Measurements from ENCODE around the gene GPR84.

The GPR84 gene

GRCh38 chr12:54390668-54391551 lies 26.6 kb upstream of the GPR84 start:
- no peak for DNase-seq (ENCODE audit: low spot score)

GRCh38 chr12:54390176-54390667 lies 25.9 kb upstream of the GPR84 start:
- no peak for DNase-seq (ENCODE audit: low spot score)

- no peak for DNase-seq (ENCODE audit: low spot score)
Observed at GRCh38 chr12:54389607-54390175, 25.4 kb upstream of the GPR84 start.

GRCh38 chr12:54389134-54389508 lies 24.8 kb upstream of the GPR84 start:
- no peak for DNase-seq (ENCODE audit: low spot score)

GRCh38 chr12:54388237-54389133 lies 24.2 kb upstream of the GPR84 start:
- DNase-seq (ENCODE audit: low spot score): peak; percentile 58

- DNase-seq (ENCODE audit: low spot score): no peak
Observed at GRCh38 chr12:54387114-54387467, 22.8 kb upstream of the GPR84 start.

GRCh38 chr12:54386403-54387113 lies 22.3 kb upstream of the GPR84 start:
- no peak for DNase-seq (ENCODE audit: low spot score)

- DNase-seq (ENCODE audit: low spot score): no peak
Observed at GRCh38 chr12:54385251-54385914, 21.1 kb upstream of the GPR84 start.

GRCh38 chr12:54384591-54385041 lies 20.3 kb upstream of the GPR84 start, which contains the start of gene ZNF385A:
Gene ZNF385A, minus strand, starts transcription at chr12:54384733. Its CDS starts 219 bp downstream, at chr12:54384514.
- no peak for DNase-seq (ENCODE audit: low spot score)

- DNase-seq (ENCODE audit: low spot score): no peak
Observed at GRCh38 chr12:54383041-54383609, 18.8 kb upstream of the GPR84 start.

- no peak for DNase-seq (ENCODE audit: low spot score)
Observed at GRCh38 chr12:54381136-54381535, 16.9 kb upstream of the GPR84 start.

- peak; percentile 96 for DNase-seq (ENCODE audit: low spot score)
Observed at GRCh38 chr12:54379398-54380201, 15.3 kb upstream of the GPR84 start.

- DNase-seq (ENCODE audit: low spot score): peak; percentile 83
Observed at GRCh38 chr12:54378796-54379397, 14.6 kb upstream of the GPR84 start.

- no peak for DNase-seq (ENCODE audit: low spot score)
Observed at GRCh38 chr12:54377797-54378515, 13.7 kb upstream of the GPR84 start.

GRCh38 chr12:54377007-54377406 lies 12.7 kb upstream of the GPR84 start:
- no peak for DNase-seq (ENCODE audit: low spot score)

GRCh38 chr12:54376596-54376995 lies 12.3 kb upstream of the GPR84 start:
- no peak for DNase-seq (ENCODE audit: low spot score)

- no peak for DNase-seq (ENCODE audit: low spot score)
Observed at GRCh38 chr12:54375259-54375579, 10.9 kb upstream of the GPR84 start.

GRCh38 chr12:54374562-54375258 lies 10.4 kb upstream of the GPR84 start:
- no peak for DNase-seq (ENCODE audit: low spot score)
